ENCODE data around the gene GRIK4. TPM values are rescaled to one million over a fixed set of nuclear protein-coding genes. Genes with fewer than 3 reads are reported as not detected.

GRIK4 gene
- total RNA-seq, 1 experiment from 2014 or later = not detected

DNA sequence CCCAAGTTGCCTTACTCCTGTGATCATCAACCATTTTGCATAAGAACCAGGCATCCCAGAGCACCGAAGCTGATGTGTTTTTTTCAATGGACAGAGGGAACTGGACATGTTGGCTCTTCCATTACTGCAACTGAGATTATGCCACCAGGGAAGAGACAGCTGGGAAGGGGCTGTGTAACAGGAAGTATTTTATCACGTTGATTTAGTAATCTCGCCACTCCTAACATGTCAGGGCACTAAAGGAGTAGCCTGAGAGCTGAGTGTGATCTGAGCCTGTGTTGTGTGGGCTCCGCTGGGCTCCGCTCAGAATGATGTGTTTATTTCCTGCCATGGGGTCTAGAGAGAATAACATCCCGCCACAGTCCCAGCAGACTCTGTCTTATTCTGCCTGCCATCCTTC is 165.4 kb downstream of the GRIK4 start:
- Mint-ChIP-seq H3K4me3 (ENCODE audit: unreplicated experiment) (no peak overlapping the region), H3K36me3 (ENCODE audit: insufficient read depth, unreplicated experiment) (no peaks in the 10 kb centered on the region), H3K4me1 (ENCODE audit: insufficient read depth, unreplicated experiment) (no peaks in the 10 kb centered on the region), H3K27ac (ENCODE audit: low read depth, unreplicated experiment) (no peak overlapping the region), H3K9me3 (ENCODE audit: unreplicated experiment) (no peaks in the 10 kb centered on the region), H3K27me3 (ENCODE audit: insufficient read depth, unreplicated experiment) (peaks cover 54% of the 10 kb centered on the region)
- POLR2A ChIA-PET = no interaction called here
- intact Hi-C loops (cut with micrococcal nuclease) = no loop called here
- CTCF ChIA-PET = interaction anchor here (0.7 to 3.8 kb wide), 3 partner anchors 9 to 166 kb away, joined by 3 to 30 read pairs (median 4); no protein-coding TSS in a partner anchor
- no peak for DNase-seq (ENCODE audit: unreplicated experiment)
- no peak for TF ChIP-seq CTCF (IDR thresholded peaks at IDR 0.05; ENCODE audit: unreplicated experiment)
- BruUV-seq (replicated peaks) = no TSS peak

DNA sequence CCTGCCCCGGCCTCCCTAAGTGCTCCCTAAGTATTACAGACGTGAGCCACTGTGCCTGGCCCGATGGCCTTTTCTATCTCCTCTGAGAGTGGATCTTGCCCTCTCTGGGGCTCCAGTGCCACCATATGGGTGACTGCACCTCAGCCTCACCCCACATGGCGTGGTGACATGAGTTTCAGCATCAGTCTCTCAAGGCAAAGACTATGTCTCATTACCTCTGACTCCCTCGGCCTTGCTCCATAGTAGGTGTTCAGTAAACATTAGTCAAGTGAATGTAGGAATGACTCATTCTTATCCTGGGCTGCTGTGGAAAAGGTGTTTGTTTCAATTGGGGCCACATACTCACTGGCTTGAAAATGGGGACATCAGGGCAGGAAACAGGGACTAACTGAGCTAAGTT is 168.8 kb downstream of the GRIK4 start:
- Mint-ChIP-seq H3K27ac (ENCODE audit: low read depth, unreplicated experiment) (no peak overlapping the region), H3K36me3 (ENCODE audit: insufficient read depth, unreplicated experiment) (no peaks in the 10 kb centered on the region), H3K4me1 (ENCODE audit: insufficient read depth, unreplicated experiment) (no peaks in the 10 kb centered on the region), H3K27me3 (ENCODE audit: insufficient read depth, unreplicated experiment) (peaks cover 48% of the 10 kb centered on the region), H3K9me3 (ENCODE audit: unreplicated experiment) (no peaks in the 10 kb centered on the region), H3K4me3 (ENCODE audit: unreplicated experiment) (no peak overlapping the region)
- no peak for TF ChIP-seq CTCF (IDR thresholded peaks at IDR 0.05; ENCODE audit: unreplicated experiment)
- no peak for DNase-seq (ENCODE audit: unreplicated experiment)
- intact Hi-C loops (cut with micrococcal nuclease) = loop anchor here (10.0 kb wide), 1 partner anchor 434 kb away; no protein-coding TSS in a partner anchor
- ChIA-PET POLR2A (interaction anchor here (0.6 kb wide), 1 partner anchor 310 kb away, joined by 5 read pairs; no protein-coding TSS in a partner anchor), CTCF (interaction anchor here (0.6 to 2.3 kb wide), 3 partner anchors 17 to 170 kb away, joined by 4 to 10 read pairs (median 4); no protein-coding TSS in a partner anchor)
- no TSS peak for BruUV-seq (replicated peaks)

GRCh38 chr11:120681434-120682331 is 170.1 kb downstream of the GRIK4 start:
- peaks cover 49% of the 10 kb centered on the region for H3K27me3 Mint-ChIP-seq (ENCODE audit: insufficient read depth, unreplicated experiment)
- DNase-seq (ENCODE audit: unreplicated experiment) = no peak
- no peaks in the 10 kb centered on the region for H3K9me3 Mint-ChIP-seq (ENCODE audit: unreplicated experiment)
- POLR2A ChIA-PET = no interaction called here
- BruUV-seq (replicated peaks) = no TSS peak
- H3K4me3 Mint-ChIP-seq (ENCODE audit: unreplicated experiment) = no peak overlapping the region
- no peaks in the 10 kb centered on the region for H3K36me3 Mint-ChIP-seq (ENCODE audit: insufficient read depth, unreplicated experiment)
- no peaks in the 10 kb centered on the region for H3K4me1 Mint-ChIP-seq (ENCODE audit: insufficient read depth, unreplicated experiment)
- CTCF ChIA-PET = interaction anchor here (0.5 to 2.3 kb wide), 3 partner anchors 112 to 171 kb away, joined by 3 to 10 read pairs (median 3); no protein-coding TSS in a partner anchor
- intact Hi-C loops (cut with micrococcal nuclease) = loop anchor here (10.0 kb wide), 1 partner anchor 433 kb away; no protein-coding TSS in a partner anchor
- no peak for TF ChIP-seq CTCF (IDR thresholded peaks at IDR 0.05; ENCODE audit: unreplicated experiment)
- no peak overlapping the region for H3K27ac Mint-ChIP-seq (ENCODE audit: low read depth, unreplicated experiment)

- H3K27ac Mint-ChIP-seq (ENCODE audit: low read depth, unreplicated experiment) = no peak overlapping the region
- ChIA-PET CTCF (interaction anchor here (0.5 to 2.3 kb wide), 3 partner anchors 112 to 172 kb away, joined by 3 to 10 read pairs (median 3); no protein-coding TSS in a partner anchor), POLR2A (no interaction called here)
- H3K9me3 Mint-ChIP-seq (ENCODE audit: unreplicated experiment) = no peaks in the 10 kb centered on the region
- no peaks in the 10 kb centered on the region for H3K36me3 Mint-ChIP-seq (ENCODE audit: insufficient read depth, unreplicated experiment)
- BruUV-seq (replicated peaks) = no TSS peak
- no peak for DNase-seq (ENCODE audit: unreplicated experiment)
- intact Hi-C loops (cut with micrococcal nuclease) = loop anchor here (10.0 kb wide), 1 partner anchor 433 kb away; no protein-coding TSS in a partner anchor
- H3K27me3 Mint-ChIP-seq (ENCODE audit: insufficient read depth, unreplicated experiment) = peaks cover 43% of the 10 kb centered on the region
- TF ChIP-seq CTCF (IDR thresholded peaks at IDR 0.05; ENCODE audit: unreplicated experiment) = no peak
- H3K4me1 Mint-ChIP-seq (ENCODE audit: insufficient read depth, unreplicated experiment) = no peaks in the 10 kb centered on the region
- H3K4me3 Mint-ChIP-seq (ENCODE audit: unreplicated experiment) = no peak overlapping the region
These were observed 170.7 kb downstream of the GRIK4 start for GRCh38 chr11:120682332-120682649.

Data from MCF 10A (cell line).